Neuronal stem cell (in vitro differentiated cells): ENCODE results near the gene NFATC3.

Experiments used
- DNase-seq: peaks from one replicate; pipeline ENCODE4 v3.0.0-alpha.2; 2013; ENCODE audit warnings: low spot score
- H2AFZ ChIP-seq: one replicate; pipeline ENCODE4 v1.6.1; 2013; ENCODE audit warnings: mild to moderate bottlenecking, low read length, inconsistent platforms
- H2AK5ac ChIP-seq: 2 replicates; pipeline ENCODE4 v1.6.1; 2013; ENCODE audit warnings: low read depth, mild to moderate bottlenecking, inconsistent platforms, low read length, moderate library complexity, mixed read lengths
- H2BK120ac ChIP-seq: 2 replicates; pipeline ENCODE4 v1.6.1; 2013; ENCODE audit warnings: low read depth, mild to moderate bottlenecking, inconsistent platforms, low read length, moderate library complexity, mixed read lengths
- H2BK12ac ChIP-seq: one replicate; pipeline ENCODE4 v1.6.1; 2013; ENCODE audit warnings: low read length, inconsistent platforms
- H2BK15ac ChIP-seq: 2 replicates; pipeline ENCODE4 v1.6.1; 2013; ENCODE audit warnings: mild to moderate bottlenecking, low read length, inconsistent platforms, mixed read lengths
- H2BK5ac ChIP-seq: one replicate; pipeline ENCODE4 v1.6.1; 2013; ENCODE audit warnings: inconsistent platforms, mild to moderate bottlenecking, low read length, moderate library complexity
- H3K14ac ChIP-seq: one replicate; pipeline ENCODE4 v1.6.1; 2013; ENCODE audit warnings: low read length, inconsistent platforms
- H3K18ac ChIP-seq: 2 replicates; pipeline ENCODE4 v1.6.1; 2013; ENCODE audit warnings: low read length, inconsistent platforms
- H3K23ac ChIP-seq: 2 replicates; pipeline ENCODE4 v1.6.1; 2013; ENCODE audit warnings: low read depth, mild to moderate bottlenecking, mixed read lengths, low read length, inconsistent platforms; ENCODE audit not compliant: poor library complexity
- H3K27ac ChIP-seq: replicated peaks from 3 replicates; pipeline ENCODE4 v1.5.1; 2013; ENCODE audit warnings: low read length, inconsistent platforms
- H3K27me3 ChIP-seq, 3 experiments: 2 replicates each; pipeline ENCODE4 v1.6.1; 2013; ENCODE audit warnings: low read length in 3 of 3, mild to moderate bottlenecking in 2 of 3, inconsistent platforms in 1 of 3, low read depth in 1 of 3, mixed read lengths in 1 of 3, moderate library complexity in 1 of 3; ENCODE audit not compliant: control insufficient read depth in 3 of 3, insufficient read depth in 3 of 3
- H3K36me3 ChIP-seq, 2 donors: replicated peaks in 1 of 2; 2 replicates each; pipeline ENCODE4 v1.6.1; 2013; ENCODE audit warnings: low read length in 2 of 2; ENCODE audit not compliant: control insufficient read depth in 2 of 2, insufficient read depth in 2 of 2
- H3K4ac ChIP-seq: 2 replicates; pipeline ENCODE4 v1.6.1; 2013; ENCODE audit warnings: inconsistent platforms, mild to moderate bottlenecking, low read length, moderate library complexity
- H3K4me1 ChIP-seq, 2 donors: 1 replicate in 1 of 2; 2 replicates in 1 of 2; pipeline ENCODE4 v1.6.1; 2013; ENCODE audit warnings: low read length in 2 of 2, low read depth in 1 of 2; ENCODE audit not compliant: control insufficient read depth in 2 of 2, insufficient read depth in 1 of 2
- H3K4me2 ChIP-seq: one replicate; pipeline ENCODE4 v1.6.1; 2013; ENCODE audit warnings: mild to moderate bottlenecking, low read length, inconsistent platforms; ENCODE audit not compliant: insufficient read depth, poor library complexity, severe bottlenecking
- H3K4me3 ChIP-seq, 2 donors: 2 replicates each; pipeline ENCODE4 v1.5.1; 2013; ENCODE audit warnings: low read length in 2 of 2, mild to moderate bottlenecking in 2 of 2, inconsistent platforms in 1 of 2, moderate library complexity in 1 of 2
- H3K79me1 ChIP-seq: one replicate; pipeline ENCODE4 v1.6.1; 2013; ENCODE audit warnings: low read depth, mild to moderate bottlenecking, inconsistent platforms, low read length, moderate library complexity
- H3K9ac ChIP-seq: one replicate; pipeline ENCODE4 v1.6.1; 2013; ENCODE audit warnings: mild to moderate bottlenecking, low read depth, low read length, inconsistent platforms; ENCODE audit not compliant: poor library complexity
- H3K9me3 ChIP-seq, 2 donors: replicated peaks in 1 of 2; 2 replicates each; pipeline versions ENCODE3 to v1.6.1; 2013; ENCODE audit warnings: low read length in 2 of 2, mild to moderate bottlenecking in 2 of 2, inconsistent platforms in 1 of 2, low read depth in 1 of 2, mixed read lengths in 1 of 2, moderate library complexity in 1 of 2; ENCODE audit not compliant: control insufficient read depth in 2 of 2, insufficient read depth in 1 of 2
- H4K8ac ChIP-seq: one replicate; pipeline ENCODE4 v1.6.1; 2013; ENCODE audit warnings: low read depth, mild to moderate bottlenecking, inconsistent platforms, low read length, moderate library complexity
- H4K91ac ChIP-seq: one replicate; pipeline ENCODE4 v1.6.1; 2013; ENCODE audit warnings: low read length, low read depth, mild to moderate bottlenecking, inconsistent platforms; ENCODE audit not compliant: poor library complexity
- WGBS, 2 donors: extraction: QIAGEN DNeasy Blood & Tissue Kit; methylation state at CpG; one replicate each; pipeline ENCODE4 v1.1.7; 2013; ENCODE audit warnings: missing lambda C conversion rate in 2 of 2, mixed read lengths in 1 of 2; ENCODE audit not compliant: insufficient read length in 2 of 2, insufficient replicate concordance in 1 of 2; ENCODE audit errors: extremely low coverage in 2 of 2; 5-methylcytosine and 5-hydroxymethylcytosine counted together

The NFATC3 gene

DNA sequence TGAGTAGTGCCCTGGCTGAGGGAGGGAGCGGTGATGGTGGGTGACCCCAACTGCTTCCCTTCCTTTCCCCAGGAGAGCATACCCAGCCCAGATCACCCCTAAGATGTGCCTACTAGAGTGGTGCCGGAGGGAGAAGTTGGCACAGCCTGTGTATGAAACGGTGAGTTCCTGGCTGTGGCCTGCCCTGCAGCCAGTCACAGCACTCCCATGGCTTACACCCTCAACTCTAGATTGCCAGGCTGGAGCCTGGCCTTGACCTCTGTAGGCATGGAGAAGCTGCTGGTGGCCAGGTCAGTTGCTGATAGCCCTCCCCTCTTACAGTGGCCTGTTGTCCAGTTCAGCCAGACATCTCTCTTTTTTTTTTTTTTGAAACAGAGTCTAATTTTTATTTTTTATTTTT, 8.6 kb upstream of the NFATC3 start:
- H2BK120ac ChIP-seq: no peak overlapping the region

DNA sequence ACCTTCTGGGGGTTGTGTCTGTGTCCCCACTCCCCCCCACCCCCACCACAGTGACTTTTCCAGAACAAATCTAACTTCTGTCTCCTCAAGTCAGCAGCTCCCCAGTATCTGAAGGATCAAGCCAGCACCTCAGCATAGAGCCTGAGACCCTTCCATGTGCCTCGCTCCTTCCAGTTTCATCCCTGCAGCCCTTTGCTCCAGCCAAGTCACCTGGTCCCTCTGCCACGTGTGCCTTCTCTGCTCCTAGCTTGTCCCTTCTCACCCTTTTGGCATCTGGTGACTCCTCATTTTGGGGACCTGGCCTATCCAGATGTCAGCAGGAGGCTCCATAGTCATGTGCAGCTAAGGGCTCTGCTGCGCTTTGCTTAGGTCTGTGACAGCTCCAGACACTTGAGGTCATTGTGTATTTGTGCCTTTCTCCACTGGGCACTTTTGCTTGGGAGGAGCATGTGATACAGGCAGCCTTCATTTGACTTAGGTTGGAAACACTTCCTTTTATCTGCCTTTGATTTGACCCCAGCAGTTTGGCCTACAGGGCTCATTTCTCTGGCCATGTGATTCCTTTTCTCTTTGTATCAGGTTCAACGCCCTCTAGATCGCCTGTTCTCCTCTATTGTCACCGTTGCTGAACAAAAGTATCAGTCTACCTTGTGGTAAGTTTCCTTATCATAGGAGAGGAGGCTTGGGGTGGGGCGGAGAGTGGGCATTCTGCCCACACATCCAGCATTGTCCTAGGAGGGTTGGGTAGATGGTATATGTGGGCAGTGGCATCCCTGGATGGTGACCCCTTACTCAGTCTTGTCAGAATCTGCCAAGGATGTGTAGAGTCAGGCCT, 7.1 kb upstream of the NFATC3 start:
- Histone ChIP-seq H3K14ac (no peak overlapping the region), H3K9me3 (no peaks in the 10 kb centered on the region), H3K79me1 (no peaks in the 10 kb centered on the region), H3K23ac (no peak overlapping the region), H3K4ac (no peak overlapping the region), H3K4me3 (no peak overlapping the region), H4K8ac (no peak overlapping the region), H2BK15ac (no peak overlapping the region), H4K91ac (no peak overlapping the region), H2BK12ac (no peak overlapping the region), H2AFZ (no peak overlapping the region), H3K9ac (no peak overlapping the region), H2BK5ac (no peak overlapping the region), H3K27ac (no peak overlapping the region), H3K4me2 (no peak overlapping the region), H3K36me3 (peaks cover 36 to 67% of the 10 kb centered on the region in 2 donors), H3K4me1 (peaks cover 0 to 9% of the 10 kb centered on the region in 2 donors), H3K27me3 (no peaks in the 10 kb centered on the region), H2BK120ac (no peak overlapping the region), H3K18ac (no peak overlapping the region), H2AK5ac (no peak overlapping the region)
- no CpG with 5 or more reads among the region's 7 CpGs for WGBS, 2 donors
- no peak for DNase-seq

More for the DNA sequence above, 8.6 kb upstream of the NFATC3 start:
- Histone ChIP-seq H3K4me1 (peaks cover 0 to 9% of the 10 kb centered on the region in 2 donors), H3K4me2 (no peak overlapping the region), H4K8ac (no peak overlapping the region), H3K9me3 (no peaks in the 10 kb centered on the region), H3K23ac (no peak overlapping the region), H3K14ac (no peak overlapping the region), H2AFZ (no peak overlapping the region), H3K79me1 (no peaks in the 10 kb centered on the region), H2BK12ac (no peak overlapping the region), H3K36me3 (peaks cover 44 to 83% of the 10 kb centered on the region in 2 donors), H3K27ac (no peak overlapping the region), H3K27me3 (no peaks in the 10 kb centered on the region), H4K91ac (no peak overlapping the region), H2BK5ac (no peak overlapping the region), H2AK5ac (no peak overlapping the region), H2BK15ac (no peak overlapping the region), H3K18ac (no peak overlapping the region), H3K9ac (no peak overlapping the region), H3K4me3 (peak overlapping the region in 1 of 2 donors; percentile 53), H3K4ac (no peak overlapping the region)
- no peak for DNase-seq
- WGBS, 2 donors: no CpG with 5 or more reads among the region's 3 CpGs

DNA sequence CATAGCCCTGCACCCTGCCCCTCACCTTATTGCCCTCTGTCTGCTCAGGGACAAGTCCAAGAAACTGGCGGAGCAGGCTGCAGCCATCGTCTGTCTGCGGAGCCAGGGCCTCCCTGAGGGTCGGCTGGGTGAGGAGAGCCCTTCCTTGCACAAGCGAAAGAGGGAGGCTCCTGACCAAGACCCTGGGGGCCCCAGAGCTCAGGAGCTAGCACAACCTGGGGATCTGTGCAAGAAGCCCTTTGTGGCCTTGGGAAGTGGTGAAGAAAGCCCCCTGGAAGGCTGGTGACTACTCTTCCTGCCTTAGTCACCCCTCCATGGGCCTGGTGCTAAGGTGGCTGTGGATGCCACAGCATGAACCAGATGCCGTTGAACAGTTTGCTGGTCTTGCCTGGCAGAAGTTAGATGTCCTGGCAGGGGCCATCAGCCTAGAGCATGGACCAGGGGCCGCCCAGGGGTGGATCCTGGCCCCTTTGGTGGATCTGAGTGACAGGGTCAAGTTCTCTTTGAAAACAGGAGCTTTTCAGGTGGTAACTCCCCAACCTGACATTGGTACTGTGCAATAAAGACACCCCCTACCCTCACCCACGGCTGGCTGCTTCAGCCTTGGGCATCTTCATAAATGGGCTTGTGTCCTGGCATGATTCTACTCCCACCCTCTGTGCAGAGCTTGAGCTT, 6.3 kb upstream of the NFATC3 start:
- Histone ChIP-seq H2BK5ac (no peak overlapping the region), H3K79me1 (no peaks in the 10 kb centered on the region), H3K14ac (no peak overlapping the region), H2BK12ac (no peak overlapping the region), H3K4ac (no peak overlapping the region), H2BK15ac (no peak overlapping the region), H3K9ac (no peak overlapping the region), H3K23ac (no peak overlapping the region), H3K27me3 (no peaks in the 10 kb centered on the region), H3K9me3 (no peaks in the 10 kb centered on the region), H2AFZ (no peak overlapping the region), H3K4me1 (peaks cover 3 to 17% of the 10 kb centered on the region in 2 donors), H3K4me2 (no peak overlapping the region), H2BK120ac (no peak overlapping the region), H4K91ac (no peak overlapping the region), H2AK5ac (no peak overlapping the region), H3K4me3 (no peak overlapping the region), H3K27ac (no peak overlapping the region), H3K18ac (no peak overlapping the region), H4K8ac (no peak overlapping the region), H3K36me3 (peaks cover 34 to 63% of the 10 kb centered on the region in 2 donors)
- no CpG with 5 or more reads among the region's 8 CpGs for WGBS, 2 donors
- no peak for DNase-seq

DNA sequence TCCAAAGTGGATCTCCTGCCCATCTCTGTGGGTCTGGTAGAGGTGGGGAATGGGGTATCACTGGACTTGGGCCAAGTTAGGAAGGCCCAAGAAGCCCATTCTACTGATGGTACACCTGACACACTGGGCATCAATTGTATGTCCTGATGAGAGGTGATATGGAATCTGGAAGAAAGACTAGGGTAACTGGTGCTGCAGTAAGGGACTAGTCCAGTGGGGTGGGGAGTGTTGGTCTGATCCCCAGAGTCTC, 5.9 kb upstream of the NFATC3 start:
- no peak overlapping the region for H3K4ac ChIP-seq
- no peaks in the 10 kb centered on the region for H3K27me3 ChIP-seq
- H3K18ac ChIP-seq: no peak overlapping the region
- no peak overlapping the region for H3K4me3 ChIP-seq
- H2AK5ac ChIP-seq: no peak overlapping the region
- H3K79me1 ChIP-seq: no peaks in the 10 kb centered on the region
- H2BK5ac ChIP-seq: no peak overlapping the region
- H2BK120ac ChIP-seq: no peak overlapping the region
- no peak overlapping the region for H2AFZ ChIP-seq
- H3K36me3 ChIP-seq: peaks cover 30 to 58% of the 10 kb centered on the region in 2 donors
- H2BK15ac ChIP-seq: no peak overlapping the region
- H4K91ac ChIP-seq: no peak overlapping the region
- H3K9me3 ChIP-seq: no peaks in the 10 kb centered on the region
- no peak overlapping the region for H3K23ac ChIP-seq
- no peak overlapping the region for H3K27ac ChIP-seq
- H3K4me1 ChIP-seq: peaks cover 7 to 22% of the 10 kb centered on the region in 2 donors
- DNase-seq: no peak
- H4K8ac ChIP-seq: no peak overlapping the region
- no peak overlapping the region for H2BK12ac ChIP-seq
- H3K9ac ChIP-seq: no peak overlapping the region
- H3K4me2 ChIP-seq: no peak overlapping the region
- H3K14ac ChIP-seq: no peak overlapping the region
